ENCODE results near the gene INPP5D.
"Not testable (repeated sequence)": the region's sequence is repeated elsewhere in the genome, so short reads cannot be mapped to it uniquely, and the experiment has no call there.

Gene INPP5D

GRCh38 chr2:233197022-233197421 lies 136.9 kb downstream of the INPP5D start:
- no peak for DNase-seq (ENCODE audit: extremely low read depth, low read depth)
- no peak for TF ChIP-seq CTCF (IDR thresholded peaks at IDR 0.05; ENCODE audit: low read depth, low read length)

- DNase-seq (ENCODE audit: extremely low read depth, low read depth): no peak
- no peak for TF ChIP-seq CTCF (IDR thresholded peaks at IDR 0.05; ENCODE audit: low read depth, low read length)
Measured at GRCh38 chr2:233198026-233198425, 137.9 kb downstream of the INPP5D start.

GRCh38 chr2:233199870-233200269 lies 139.7 kb downstream of the INPP5D start:
- no peak for DNase-seq (ENCODE audit: extremely low read depth, low read depth)
- TF ChIP-seq CTCF (IDR thresholded peaks at IDR 0.05; ENCODE audit: low read depth, low read length): no peak

GRCh38 chr2:233200790-233201189 lies 140.6 kb downstream of the INPP5D start:
- not testable (repeated sequence) for DNase-seq (ENCODE audit: extremely low read depth, low read depth)

GRCh38 chr2:233201258-233202013 lies 141.3 kb downstream of the INPP5D start:
- no peak for DNase-seq (ENCODE audit: extremely low read depth, low read depth)
- TF ChIP-seq CTCF (IDR thresholded peaks at IDR 0.05; ENCODE audit: low read depth, low read length): no peak

GRCh38 chr2:233202531-233202944 lies 142.4 kb downstream of the INPP5D start:
- TF ChIP-seq CTCF (IDR thresholded peaks at IDR 0.05; ENCODE audit: low read depth, low read length): no peak

GRCh38 chr2:233203060-233203459 lies 142.9 kb downstream of the INPP5D start:
- TF ChIP-seq CTCF (IDR thresholded peaks at IDR 0.05; ENCODE audit: low read depth, low read length): no peak
- no peak for DNase-seq (ENCODE audit: extremely low read depth, low read depth)

More at GRCh38 chr2:233202531-233202944, 142.4 kb downstream of the INPP5D start:
- DNase-seq (ENCODE audit: extremely low read depth, low read depth): no peak
